PC-9 (cell line): ENCODE measurements around the gene MAMDC4.
"Not testable (repeated sequence)": the region's sequence is repeated elsewhere in the genome, so short reads cannot be mapped to it uniquely, and the experiment has no call there.

Experiments
- CTCF ChIP-seq: fragments of 200-600 bp; sonication (generic); conservative IDR thresholded peaks from 2 replicates; pipeline ENCODE4 v1.6.1; 2017; ENCODE audit warnings: mixed run types, antibody characterized with exemption, mild to moderate bottlenecking, moderate library complexity
- EZH2 ChIP-seq: fragments of 200-600 bp; sonication (generic); IDR thresholded peaks from 2 replicates; pipeline ENCODE4 v1.8.0; 2017; ENCODE audit warnings: antibody characterized with exemption, low read depth

- not testable (repeated sequence) for TF ChIP-seq CTCF, EZH2
These were observed 14.8 kb downstream of the MAMDC4 start for GRCh38 chr9:136866898-136867421.
